HepG2 (cell line): ENCODE measurements around the gene GGT7. TPM values are rescaled to one million over a fixed set of nuclear protein-coding genes. Genes with fewer than 3 reads are reported as not detected.
A peak's percentile ranks its signal among the peaks of the same experiment; 100 is the strongest.

ENCODE experiments used
- AKAP8 ChIP-seq: sonication (generic); formaldehyde crosslinking; IDR thresholded peaks from 2 replicates; pipeline ENCODE4 v1.5.1; 2020; ENCODE audit warnings: mild to moderate bottlenecking, missing genetic modification reagents
- BHLHE40 ChIP-seq: IDR thresholded peaks from 2 replicates; pipeline ENCODE4 v1.6.1; 2011; ENCODE audit warnings: low read length, improper control_type of control experiment
- CC2D1A ChIP-seq: sonication (generic); formaldehyde crosslinking; IDR thresholded peaks from 2 replicates; pipeline ENCODE4 v1.8.1; 2023; ENCODE audit warnings: mild to moderate bottlenecking, missing genetic modification reagents
- FOXM1 ChIP-seq: sonication (generic); formaldehyde crosslinking; IDR thresholded peaks from 2 replicates; pipeline ENCODE4 v1.5.0; 2020; ENCODE audit warnings: missing genetic modification reagents
- HIC2 ChIP-seq: sonication (generic); formaldehyde crosslinking; IDR thresholded peaks from 2 replicates; pipeline ENCODE4 v1.9.0; 2022; ENCODE audit warnings: low read depth, missing genetic modification reagents
- KLF6 ChIP-seq: IDR thresholded peaks from 2 replicates; pipeline ENCODE4 v1.8.0; 2016; ENCODE audit warnings: missing biosample characterization, missing genetic modification reagents
- LBX2 ChIP-seq: sonication (generic); formaldehyde crosslinking; IDR thresholded peaks from 2 replicates; pipeline ENCODE4 v1.5.0; 2020; ENCODE audit warnings: missing genetic modification reagents, mild to moderate bottlenecking, borderline replicate concordance
- MAFF ChIP-seq: IDR thresholded peaks from 2 replicates; pipeline ENCODE4 v1.6.1; 2011; ENCODE audit warnings: low read depth, low read length, improper control_type of control experiment
- MAFG ChIP-seq: sonication (generic); formaldehyde crosslinking; IDR thresholded peaks from 2 replicates; pipeline ENCODE4 v1.5.1; 2020; ENCODE audit warnings: mild to moderate bottlenecking, missing genetic modification reagents
- NFIC ChIP-seq: IDR thresholded peaks from 2 replicates; pipeline ENCODE4 v1.6.1; 2012; ENCODE audit warnings: mild to moderate bottlenecking, low read length, inconsistent platforms
- PHB2 ChIP-seq: fragments of 450-650 bp; IDR thresholded peaks from 2 replicates; pipeline ENCODE4 v1.6.1; 2018; ENCODE audit not compliant: partially characterized antibody
- RNF219 ChIP-seq: sonication (generic); formaldehyde crosslinking; IDR thresholded peaks from 2 replicates; pipeline ENCODE4 v1.5.0; 2020; ENCODE audit warnings: mild to moderate bottlenecking, missing genetic modification reagents
- SUZ12 ChIP-seq: fragments of 150-350 bp; IDR thresholded peaks from 2 replicates; pipeline ENCODE4 v1.6.1; 2014; ENCODE audit warnings: low read depth, low read length
- TBL1XR1 ChIP-seq: fragments of 150-350 bp; IDR thresholded peaks from 2 replicates; pipeline ENCODE4 v1.6.1; 2014; ENCODE audit warnings: borderline replicate concordance, low read length; ENCODE audit not compliant: partially characterized antibody
- TIGD3 ChIP-seq: sonication (generic); formaldehyde crosslinking; IDR thresholded peaks from 2 replicates; pipeline ENCODE4 v1.5.1; 2020; ENCODE audit warnings: mild to moderate bottlenecking, missing genetic modification reagents, borderline replicate concordance
- TP53 ChIP-seq: sonication (generic); formaldehyde crosslinking; conservative IDR thresholded peaks from 2 replicates; pipeline ENCODE4 v1.4.0; 2020; ENCODE audit warnings: missing genetic modification reagents
- ZNF18 ChIP-seq: sonication (generic); formaldehyde crosslinking; IDR thresholded peaks from 2 replicates; pipeline ENCODE4 v1.8.0; 2022; ENCODE audit warnings: mild to moderate bottlenecking, missing genetic modification reagents; ENCODE audit not compliant: insufficient replicate concordance
- ZNF253 ChIP-seq: sonication (generic); formaldehyde crosslinking; IDR thresholded peaks from 2 replicates; pipeline ENCODE4 v1.8.0; 2022; ENCODE audit warnings: mild to moderate bottlenecking, missing genetic modification reagents, borderline replicate concordance
- ZNF430 ChIP-seq: sonication (generic); formaldehyde crosslinking; IDR thresholded peaks from 2 replicates; pipeline ENCODE4 v1.9.0; 2021; ENCODE audit warnings: mild to moderate bottlenecking, missing genetic modification reagents
- ZNF577 ChIP-seq: sonication (generic); formaldehyde crosslinking; IDR thresholded peaks from 2 replicates; pipeline ENCODE4 v1.4.0; 2020; ENCODE audit warnings: mild to moderate bottlenecking, low read depth, missing genetic modification reagents, borderline replicate concordance
- ZNF740 ChIP-seq: sonication (generic); formaldehyde crosslinking; IDR thresholded peaks from 2 replicates; pipeline ENCODE4 v1.4.0; 2020; ENCODE audit warnings: missing genetic modification reagents
- ZNF792 ChIP-seq: IDR thresholded peaks from 2 replicates; pipeline ENCODE4 v1.6.1; 2016
- polyA plus RNA-seq, 8 experiments: library from polyadenylated mRNA; depleted of rRNA in 3 of 8; stranded (reverse) in 7 of 8; unstranded in 1 of 8; fragments of >200 nt; fragmentation: Illumina TruSeq in 4 of 8; extraction: Trizol in 4 of 8; gene quantifications; 2 replicates each; pipeline versions ENCODE4 v1.2.1 to v1.2.3, GENCODE V29; 2011 to 2016; ENCODE audit warnings: low read depth in 4 of 8, missing spikeins in 1 of 8, mixed read lengths in 1 of 8; ENCODE audit not compliant: insufficient read depth in 1 of 8
- total RNA-seq, 5 experiments: library from RNA; depleted of rRNA; stranded (reverse); fragments of >200 nt; fragmentation: Illumina TruSeq; extraction: Trizol; gene quantifications; 2 replicates each; pipeline ENCODE4 v1.2.3, GENCODE V29; 2016; ENCODE audit warnings: low read depth in 1 of 5

GGT7 gene
- total and polyA plus RNA-seq, 2 of the 13 experiments (the other 11 are each of a cell fraction or from before 2014, with no cell fraction given): 6.6 to 23.0 TPM

- TF ChIP-seq TP53 (CRISPR knock-in tag) (no peak), SUZ12 (no peak), MAFF (no peak), ZNF18 (peak; percentile 49), MAFG (CRISPR knock-in tag) (no peak), AKAP8 (CRISPR knock-in tag) (peak; percentile 95), HIC2 (peak; percentile 83; the same call in 1 of the 2 replicates), FOXM1 (CRISPR knock-in tag) (no peak), PHB2 (no peak), RNF219 (CRISPR knock-in tag) (no peak), ZNF430 (CRISPR knock-in tag) (peak; percentile 78; the same call in 1 of the 2 replicates), ZNF792 (CRISPR knock-in tag) (peak; percentile 98), ZNF740 (CRISPR knock-in tag) (peak; percentile 88), LBX2 (CRISPR knock-in tag) (no peak; the same call in 1 of the 2 replicates), NFIC (no peak), TBL1XR1 (no peak), ZNF577 (CRISPR knock-in tag) (no peak), ZNF253 (CRISPR knock-in tag) (peak; percentile 61; the same call in 1 of the 2 replicates), KLF6 (peak; percentile 76; the same call in 1 of the 2 replicates), CC2D1A (no peak), BHLHE40 (peak; percentile 34; the same call in 1 of the 2 replicates), TIGD3 (0 out of 2 replicates have a peak, but pooled peaks have one; percentile 76)
Observed at GRCh38 chr20:34872622-34873224, at the start of gene GGT7 (continued).
